ENCODE results near the gene F7. TPM values are rescaled to one million over a fixed set of nuclear protein-coding genes. Genes with fewer than 3 reads are reported as not detected.
A peak's percentile ranks its signal among the peaks of the same experiment; 100 is the strongest.

F7 gene
- total and polyA plus RNA-seq, 9 of the 15 experiments (the other 6 are each of a cell fraction or from before 2014, with no cell fraction given): not detected

- TF ChIP-seq ZBTB11 (CRISPR knock-in tag; IDR thresholded peaks at IDR 0.05) (peak in 1 of 3 experiments; percentile 75; a peak in 2 of 6 replicates), ZNF584 (CRISPR knock-in tag; IDR thresholded peaks at IDR 0.05; ENCODE audit: low read depth) (0 out of 2 replicates have a peak, but pooled peaks have one; percentile 51), HDAC3 (IDR thresholded peaks at IDR 0.05; ENCODE audit: borderline replicate concordance, partially characterized antibody) (no peak), GABPA (tag; conservative IDR thresholded peaks at IDR 0.05; ENCODE audit: low read depth) (peak; percentile 82), NR4A1 (CRISPR knock-in tag; IDR thresholded peaks at IDR 0.05) (no peak), NR4A1 (tag; IDR thresholded peaks at IDR 0.05) (peak; percentile 71; the same call in 1 of the 2 replicates), NR2C2 (CRISPR knock-in tag; IDR thresholded peaks at IDR 0.05) (no peak), NR2C2 (tag; IDR thresholded peaks at IDR 0.05) (peak; percentile 23; the same call in 1 of the 2 replicates), CBFA2T3 (IDR thresholded peaks at IDR 0.05) (no peak), ZNF766 (CRISPR knock-in tag; conservative IDR thresholded peaks at IDR 0.05) (0 out of 2 replicates have a peak, but pooled peaks have one; percentile 28), MGA (IDR thresholded peaks at IDR 0.05) (0 out of 2 replicates have a peak, but pooled peaks have one; percentile 30), TGIF2 (CRISPR knock-in tag; IDR thresholded peaks at IDR 0.05) (no peak)
These were observed 33.4 kb downstream of the F7 start (continued) for GRCh38 chr13:113138792-113139551.
